H1 (cell line): Measurements from ENCODE around the gene SEMA3E. TPM values are rescaled to one million over a fixed set of nuclear protein-coding genes. Genes with fewer than 3 reads are reported as not detected.

Source experiments
- CTCF ChIA-PET: fragments of 300-600 bp; sonication (Branson Sonifier 250); formaldehyde crosslinking; loops from one replicate; lab custom pipeline; 2021; ENCODE audit not compliant: partially characterized antibody; lab: Charles Lee
- POLR2A ChIA-PET: fragments of 300-600 bp; sonication (Branson Sonifier 250); formaldehyde crosslinking; loops from one replicate; lab custom pipeline; 2021; ENCODE audit warnings: inconsistent platforms; ENCODE audit not compliant: partially characterized antibody; lab: Charles Lee
- DNase-seq, 2 experiments: peaks; one replicate each; pipeline versions ENCODE4 v3.0.0 to v3.0.0-alpha.2; 2010 to 2022; ENCODE audit warnings: low spot score in 2 of 2, low read depth in 1 of 2, mixed read lengths in 1 of 2
- FAIRE-seq: peaks from 2 replicates; lab custom pipeline; 2011; peaks lifted over from hg19 to GRCh38; lab: Jason Lieb, UNC
- H2AFZ ChIP-seq: 2 replicates; pipeline ENCODE4 v1.8.1; 2012; ENCODE audit warnings: low read length, inconsistent platforms
- H2AK5ac ChIP-seq: 2 replicates; pipeline ENCODE4 v1.6.1; 2013; ENCODE audit warnings: low read depth, low read length
- H2BK120ac ChIP-seq: replicated peaks from 2 replicates; pipeline ENCODE3; 2013; ENCODE audit warnings: low read depth, low read length, inconsistent platforms
- H2BK12ac ChIP-seq: 2 replicates; pipeline ENCODE4 v1.6.1; 2013; ENCODE audit warnings: low read depth, low read length
- H2BK15ac ChIP-seq: 2 replicates; pipeline ENCODE4 v1.6.1; 2013; ENCODE audit warnings: low read length
- H2BK20ac ChIP-seq: 2 replicates; pipeline ENCODE4 v1.6.1; 2013; ENCODE audit warnings: low read length
- H2BK5ac ChIP-seq: 2 replicates; pipeline ENCODE4 v1.6.1; 2013; ENCODE audit warnings: low read depth, low read length
- H3K14ac ChIP-seq: 2 replicates; pipeline ENCODE4 v1.6.1; 2013; ENCODE audit warnings: inconsistent platforms; ENCODE audit not compliant: insufficient read length
- H3K18ac ChIP-seq: 2 replicates; pipeline ENCODE4 v1.6.1; 2013; ENCODE audit warnings: low read length; ENCODE audit errors: extremely low read depth
- H3K23ac ChIP-seq: 2 replicates; pipeline ENCODE4 v1.6.1; 2013; ENCODE audit warnings: inconsistent platforms; ENCODE audit not compliant: insufficient read length
- H3K23me2 ChIP-seq: 2 replicates; pipeline ENCODE4 v1.6.1; 2013; ENCODE audit warnings: low read depth, low read length
- H3K27ac ChIP-seq: 2 replicates; pipeline ENCODE4 v1.6.1; 2011; ENCODE audit warnings: low read depth, low read length, inconsistent platforms
- H3K27me3 ChIP-seq, 4 experiments: replicated peaks in 1 of 4; 1 replicate in 1 of 4; 2 replicates in 3 of 4; pipeline versions ENCODE4 v1.6.1 to v1.8.1; 2011 to 2013; ENCODE audit warnings: low read length in 3 of 4, mild to moderate bottlenecking in 3 of 4, inconsistent platforms in 2 of 4, mixed read lengths in 2 of 4, moderate library complexity in 1 of 4; ENCODE audit not compliant: control insufficient read depth in 3 of 4, insufficient read depth in 3 of 4; ENCODE audit errors: extremely low read depth in 1 of 4
- H3K36me3 ChIP-seq, 4 experiments: 2 replicates each; pipeline versions ENCODE4 v1.6.1 to v1.8.1; 2011 to 2013; ENCODE audit warnings: mild to moderate bottlenecking in 4 of 4, low read length in 3 of 4, moderate library complexity in 2 of 4, control low read depth in 1 of 4, inconsistent platforms in 1 of 4; ENCODE audit not compliant: insufficient read depth in 4 of 4, control insufficient read depth in 2 of 4
- H3K4ac ChIP-seq: replicated peaks from 2 replicates; pipeline ENCODE3; 2013; ENCODE audit warnings: low read length, low read depth, mixed read lengths, inconsistent platforms; ENCODE audit not compliant: insufficient read length
- H3K4me1 ChIP-seq, 4 experiments: replicated peaks in 1 of 4; 1 replicate in 1 of 4; 2 replicates in 3 of 4; pipeline versions ENCODE4 v1.6.1 to v1.8.1; 2011 to 2013; ENCODE audit warnings: low read length in 3 of 4, inconsistent platforms in 2 of 4, mixed read lengths in 1 of 4; ENCODE audit not compliant: insufficient read depth in 4 of 4, control insufficient read depth in 3 of 4
- H3K4me2 ChIP-seq, 2 experiments: 2 replicates each; pipeline versions ENCODE4 v1.6.1 to v1.8.1; 2011 to 2013; ENCODE audit warnings: low read depth in 2 of 2, low read length in 2 of 2, control low read depth in 1 of 2, inconsistent platforms in 1 of 2, mild to moderate bottlenecking in 1 of 2; ENCODE audit not compliant: insufficient read depth in 1 of 2
- H3K4me3 ChIP-seq, 4 experiments: fragments of 200-600, 300-600 bp in 1 of 4; sonication (generic), shearing (Covaris generic), sonication (Bioruptor Twin) in 1 of 4; 2 replicates each; pipeline versions ENCODE4 v1.5.1 to v1.8.1; 2011 to 2016; ENCODE audit warnings: low read length in 4 of 4, low read depth in 3 of 4, control low read depth in 2 of 4, inconsistent platforms in 2 of 4, mild to moderate bottlenecking in 2 of 4, mixed read lengths in 1 of 4, moderate library complexity in 1 of 4; ENCODE audit not compliant: insufficient read depth in 2 of 4; ENCODE audit errors: extremely low read depth in 1 of 4
- H3K56ac ChIP-seq: replicated peaks from 2 replicates; pipeline ENCODE3; 2013; ENCODE audit warnings: low read depth, mild to moderate bottlenecking, mixed read lengths, low read length, inconsistent platforms; ENCODE audit not compliant: insufficient read length
- H3K79me1 ChIP-seq: 2 replicates; pipeline ENCODE4 v1.6.1; 2013; ENCODE audit warnings: low read depth, low read length, control low read depth
- H3K79me2 ChIP-seq, 2 experiments: 2 replicates each; pipeline versions ENCODE4 v1.6.1 to v1.8.1; 2012 to 2013; ENCODE audit warnings: low read length in 2 of 2, mild to moderate bottlenecking in 2 of 2, inconsistent platforms in 1 of 2; ENCODE audit not compliant: insufficient read depth in 2 of 2, control insufficient read depth in 1 of 2
- H3K9ac ChIP-seq, 4 experiments: replicated peaks in 1 of 4; 1 replicate in 1 of 4; 2 replicates in 3 of 4; pipeline versions ENCODE4 v1.6.1 to v1.8.1; 2011 to 2013; ENCODE audit warnings: low read depth in 3 of 4, low read length in 3 of 4, control low read depth in 2 of 4, mild to moderate bottlenecking in 2 of 4, moderate library complexity in 2 of 4, inconsistent platforms in 1 of 4; ENCODE audit errors: extremely low read depth in 1 of 4
- H3K9me3 ChIP-seq, 2 experiments: 2 replicates each; pipeline versions ENCODE4 v1.6.1 to v1.8.1; 2012 to 2013; ENCODE audit warnings: mild to moderate bottlenecking in 2 of 2, moderate library complexity in 2 of 2, control low read depth in 1 of 2, inconsistent platforms in 1 of 2, low read depth in 1 of 2, low read length in 1 of 2, mixed read lengths in 1 of 2; ENCODE audit not compliant: insufficient read depth in 2 of 2
- H4K20me1 ChIP-seq, 2 experiments: replicated peaks in 1 of 2; 2 replicates each; pipeline versions ENCODE3 to v1.8.1; 2011 to 2013; ENCODE audit warnings: inconsistent platforms in 2 of 2, low read length in 2 of 2, mild to moderate bottlenecking in 1 of 2; ENCODE audit not compliant: insufficient read depth in 2 of 2, control insufficient read depth in 1 of 2
- H4K5ac ChIP-seq: 2 replicates; pipeline ENCODE4 v1.6.1; 2013; ENCODE audit warnings: low read length, low read depth, mixed read lengths, inconsistent platforms; ENCODE audit not compliant: insufficient read length
- H4K8ac ChIP-seq: 2 replicates; pipeline ENCODE4 v1.8.0; 2013; ENCODE audit warnings: mild to moderate bottlenecking, moderate library complexity, low read length, inconsistent platforms; ENCODE audit not compliant: insufficient read depth; ENCODE audit errors: extremely low read depth
- H4K91ac ChIP-seq: replicated peaks from 2 replicates; pipeline ENCODE3; 2013; ENCODE audit warnings: low read length, mixed read lengths, inconsistent platforms; ENCODE audit not compliant: insufficient read length
- HDAC2 ChIP-seq, 2 experiments: fragments of 300-600 bp in 1 of 2; sonication (generic) in 1 of 2; IDR thresholded peaks; 2 replicates each; pipeline ENCODE4 v1.6.1; 2011 to 2012; ENCODE audit warnings: low read depth in 2 of 2, low read length in 2 of 2, mild to moderate bottlenecking in 2 of 2, moderate library complexity in 2 of 2, borderline replicate concordance in 1 of 2, inconsistent platforms in 1 of 2
- RAD21 ChIP-seq, 2 experiments: IDR thresholded peaks in 1 of 2; conservative IDR thresholded peaks in 1 of 2; 2 replicates each; pipeline ENCODE4 v1.6.1; 2011; ENCODE audit warnings: low read depth in 2 of 2, low read length in 2 of 2, improper control_type of control experiment in 1 of 2, inconsistent platforms in 1 of 2, mild to moderate bottlenecking in 1 of 2, moderate library complexity in 1 of 2
- TEAD4 ChIP-seq: IDR thresholded peaks from 2 replicates; pipeline ENCODE4 v1.6.1; 2012; ENCODE audit warnings: low read depth, low read length, inconsistent platforms, mixed read lengths
- WGBS, 2 experiments: shearing (Covaris generic) in 1 of 2; methylation state at CpG; one replicate each; pipeline versions ENCODE4 v1.1.6 to v1.1.7; 2013 to 2015; ENCODE audit warnings: low lambda C conversion rate in 2 of 2, mixed read lengths in 2 of 2, inconsistent platforms in 1 of 2, low coverage in 1 of 2, missing lambda C conversion rate in 1 of 2; ENCODE audit not compliant: insufficient replicate concordance in 2 of 2, insufficient coverage in 1 of 2, insufficient read length in 1 of 2; ENCODE audit errors: extremely low coverage in 1 of 2, missing lambda C conversion rate in 1 of 2; 5-methylcytosine and 5-hydroxymethylcytosine counted together
- polyA plus RNA-seq, 7 experiments: library from polyadenylated mRNA; depleted of rRNA in 3 of 7; stranded (reverse) in 5 of 7; unstranded in 2 of 7; fragments of >200 nt in 5 of 7; fragments of 200-250 nt in 2 of 7; gene quantifications; 1 replicate in 5 of 7; 2 replicates in 1 of 7; 4 replicates in 1 of 7; pipeline versions ENCODE4 v1.2.1 to v1.2.3, GENCODE V29; 2011 to 2013; ENCODE audit warnings: missing spikeins in 2 of 7, mixed read lengths in 2 of 7
- total RNA-seq: library from RNA; stranded (reverse); fragmentation: NEBNext Ultra II Directional; extraction: Animal tissue kit (Norgen Biotek cat#: 25700); gene quantifications from 2 replicates; pipeline ENCODE4 v1.2.1, GENCODE V29; 2021

The SEMA3E gene
- total and polyA plus RNA-seq, 2 of the 8 experiments (the other 6 are each of a cell fraction or from before 2014, with no cell fraction given) = 0.93 to 0.94 TPM

DNA sequence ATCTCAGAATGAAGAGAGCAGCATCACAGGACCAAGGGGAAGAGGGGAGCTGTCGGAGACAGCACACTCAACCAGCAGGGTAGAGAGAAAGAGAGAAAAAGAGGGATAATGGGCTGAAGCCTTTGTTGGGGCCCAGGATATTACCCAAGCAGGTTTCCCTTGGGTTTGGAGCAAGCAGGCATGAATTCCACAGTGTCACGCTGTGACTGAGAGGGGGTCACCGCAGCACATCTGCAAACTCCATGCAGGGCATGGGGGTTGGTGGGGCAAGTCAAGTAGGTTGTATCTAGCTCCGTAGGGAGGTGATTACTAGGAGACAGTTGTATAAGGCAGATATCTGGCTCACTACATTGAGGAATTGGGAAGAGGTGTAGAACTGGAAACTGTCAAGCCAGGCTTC, 42.2 kb upstream of the SEMA3E start:
- no peaks in the 10 kb centered on the region for H3K79me1 ChIP-seq
- peak overlapping the region; percentile 81 for H3K18ac ChIP-seq
- H2BK5ac ChIP-seq = peak overlapping the region; percentile 54; the same call in 1 of the 2 replicates
- no peak overlapping the region; the same call in 1 of the 2 replicates for H2BK15ac ChIP-seq
- FAIRE-seq = peak; percentile 77
- H2AFZ ChIP-seq = peak overlapping the region; percentile 60
- ChIA-PET CTCF (no interaction called here), POLR2A (interaction anchor here (0.9 to 1.0 kb wide), 2 partner anchors 9 to 22 kb away, joined by 3 to 5 read pairs; no protein-coding TSS in a partner anchor)
- DNase-seq = no peak
- no peaks in the 10 kb centered on the region for H4K20me1 ChIP-seq
- H3K9me3 ChIP-seq = no peaks in the 10 kb centered on the region
- WGBS, 2 experiments = 17% methylated on average over 4 of the region's 4 CpGs; no CpG with 5 or more reads in 1 of the 2 experiments
- peaks cover 0 to 32% (median 19%) of the 10 kb centered on the region in 4 experiments; a peak in 6 of 7 replicates for H3K4me1 ChIP-seq
- H4K5ac ChIP-seq = no peak overlapping the region
- H2BK12ac ChIP-seq = peak overlapping the region; percentile 85
- no peak overlapping the region for H3K4ac ChIP-seq
- peak overlapping the region; percentile 22; the same call in 1 of the 2 replicates for H3K27ac ChIP-seq
- no peak overlapping the region for H3K14ac ChIP-seq
- no peak overlapping the region for H3K56ac ChIP-seq
- no peak overlapping the region for H4K8ac ChIP-seq
- H3K23ac ChIP-seq = no peak overlapping the region
- no peaks in the 10 kb centered on the region for H3K79me2 ChIP-seq
- H2BK20ac ChIP-seq = no peak overlapping the region
- H3K9ac ChIP-seq = peak overlapping the region in 1 of 4 experiments; percentile 8; a peak in 1 of 7 replicates
- H2AK5ac ChIP-seq = peak overlapping the region; percentile 87; the same call in 1 of the 2 replicates
- peak overlapping the region; percentile 38 for H4K91ac ChIP-seq
- H3K4me3 ChIP-seq = peak overlapping the region in 1 of 4 experiments; percentile 20; a peak in 2 of 8 replicates
- H3K36me3 ChIP-seq = no peaks in the 10 kb centered on the region
- no peak overlapping the region for H2BK120ac ChIP-seq
- H3K4me2 ChIP-seq = peak overlapping the region; percentile 57 to 70
- peaks cover under 1 to 16% (median 1%) of the 10 kb centered on the region in 4 experiments; a peak in 5 of 7 replicates for H3K27me3 ChIP-seq
- H3K23me2 ChIP-seq = peaks cover 2% of the 10 kb centered on the region; the same call in 1 of the 2 replicates
- TF ChIP-seq HDAC2 (IDR thresholded peaks at IDR 0.05; ENCODE audit: borderline replicate concordance in 1 of 2, low read depth in 2 of 2, low read length in 2 of 2) (peak; percentile 76 to 88; a peak in 2 of 4 replicates), TEAD4 (peak; percentile 76; the same call in 1 of the 2 replicates), RAD21 (IDR thresholded peaks at IDR 0.05 in 1 of 2, conservative IDR thresholded peaks at IDR 0.05 in 1 of 2; ENCODE audit: low read depth in 2 of 2, low read length in 2 of 2) (0 out of 4 replicates have a peak, but pooled peaks of 1 of the 2 experiments have one; percentile 16)
